ENCODE data around the gene TMED10. TPM values are rescaled to one million over a fixed set of nuclear protein-coding genes. Genes with fewer than 3 reads are reported as not detected.

The TMED10 gene
- total RNA-seq, 6 experiments from 2014 or later, result 205 to 296 (median 279) TPM

GRCh38 chr14:75134644-75135043 lies 41.8 kb downstream of the TMED10 start:
- ATAC-seq, result no peak
- TF ChIP-seq CTCF (IDR thresholded peaks at IDR 0.05) (no peak), POLR2A (IDR thresholded peaks at IDR 0.05) (no peak)
- 72% methylated on average over 6 of the region's 6 CpGs for WGBS (ENCODE audit: insufficient coverage, low coverage, low lambda C conversion rate, missing lambda C conversion rate)

GRCh38 chr14:75133597-75133996 lies 42.8 kb downstream of the TMED10 start:
- TF ChIP-seq POLR2A (IDR thresholded peaks at IDR 0.05) (no peak), CTCF (IDR thresholded peaks at IDR 0.05) (no peak)
- 64% methylated on average over 2 of the region's 2 CpGs for WGBS (ENCODE audit: insufficient coverage, low coverage, low lambda C conversion rate, missing lambda C conversion rate)
- H3K36me3 ChIP-seq, result peaks cover 0 to 27% (median 12%) of the 10 kb centered on the region in 4 donors
- no peaks in the 10 kb centered on the region for H3K9me3 ChIP-seq
- H3K4me1 ChIP-seq, result peaks cover 0 to 4% (median 0%) of the 10 kb centered on the region in 4 donors
- DNase-seq (no peak), ATAC-seq (no peak)
- no peak overlapping the region for H3K27ac ChIP-seq
- no peaks in the 10 kb centered on the region for H3K27me3 ChIP-seq
- intact Hi-C loops (cut with DNase I), result loop anchor here (5.0 to 10.0 kb wide), 2 partner anchors 164 to 171 kb away; no protein-coding TSS in a partner anchor
- no peak overlapping the region for H3K4me3 ChIP-seq

More at GRCh38 chr14:75134644-75135043, 41.8 kb downstream of the TMED10 start:
- Histone ChIP-seq H3K27ac (no peak overlapping the region), H3K27me3 (no peaks in the 10 kb centered on the region), H3K9me3 (no peaks in the 10 kb centered on the region), H3K4me1 (peaks cover 0 to 4% (median 0%) of the 10 kb centered on the region in 4 donors), H3K4me3 (no peak overlapping the region), H3K36me3 (peaks cover 0 to 27% (median 12%) of the 10 kb centered on the region in 4 donors)
- intact Hi-C loops (cut with DNase I), result loop anchor here (5.0 to 10.0 kb wide), 2 partner anchors 163 to 170 kb away; no protein-coding TSS in a partner anchor
- no peak for DNase-seq

GRCh38 chr14:75132382-75133086 lies 43.9 kb downstream of the TMED10 start:
- ATAC-seq, result peak; percentile 87 to 96 (median 90)
- H3K4me1 ChIP-seq, result peaks cover 0 to 10% (median 0%) of the 10 kb centered on the region in 4 donors
- H3K9me3 ChIP-seq, result no peaks in the 10 kb centered on the region
- 15% methylated on average over 4 of the region's 4 CpGs for WGBS (ENCODE audit: insufficient coverage, low coverage, low lambda C conversion rate, missing lambda C conversion rate)
- H3K4me3 ChIP-seq, result no peak overlapping the region
- peak; percentile 67 to 93 (median 70) for TF ChIP-seq CTCF (IDR thresholded peaks at IDR 0.05)
- no peak for TF ChIP-seq POLR2A (IDR thresholded peaks at IDR 0.05)
- H3K27me3 ChIP-seq, result no peaks in the 10 kb centered on the region
- peak overlapping the region in 1 of 3 donors; percentile 16 for H3K27ac ChIP-seq
- DNase-seq, result no peak
- intact Hi-C loops (cut with DNase I), result loop anchor here (5.0 to 10.0 kb wide), 2 partner anchors 165 to 172 kb away; no protein-coding TSS in a partner anchor
- H3K36me3 ChIP-seq, result peaks cover 0 to 27% (median 12%) of the 10 kb centered on the region in 4 donors

- TF ChIP-seq POLR2A (IDR thresholded peaks at IDR 0.05) (no peak), CTCF (IDR thresholded peaks at IDR 0.05) (no peak)
- H3K4me3 ChIP-seq, result no peak overlapping the region
- H3K36me3 ChIP-seq, result peaks cover 0 to 5% (median 2%) of the 10 kb centered on the region in 4 donors
- peaks cover 0 to 17% (median 4%) of the 10 kb centered on the region in 4 donors for H3K4me1 ChIP-seq
- no peaks in the 10 kb centered on the region for H3K9me3 ChIP-seq
- H3K27ac ChIP-seq, result no peak overlapping the region
- 89% methylated on average over 5 of the region's 5 CpGs for WGBS (ENCODE audit: insufficient coverage, low coverage, low lambda C conversion rate, missing lambda C conversion rate)
- no peaks in the 10 kb centered on the region for H3K27me3 ChIP-seq
- no peak for ATAC-seq
- DNase-seq, result no peak
- intact Hi-C loops (cut with DNase I), result no loop called here
Measured at GRCh38 chr14:75128596-75128990, 47.8 kb downstream of the TMED10 start.

Measured in right lobe of liver (tissue), 6 donors.